HG03139 (cell line): ENCODE measurements around the gene NTN1.
A peak's percentile ranks its signal among the peaks of the same experiment; 100 is the strongest.

Experiments used
- ATAC-seq: cut with Tn5 transposase; IDR thresholded peaks from one replicate; pipeline ENCODE4 v1.9.1; 2021; ENCODE audit not compliant: unreplicated experiment

The NTN1 gene

GRCh38 chr17:9188367-9188766 is 167.1 kb downstream of the NTN1 start:
- ATAC-seq: no peak

- ATAC-seq: no peak
Observed at GRCh38 chr17:9189870-9190269, 168.6 kb downstream of the NTN1 start.

GRCh38 chr17:9192010-9192409 is 170.7 kb downstream of the NTN1 start:
- no peak for ATAC-seq

GRCh38 chr17:9195411-9195810 is 174.1 kb downstream of the NTN1 start:
- no peak for ATAC-seq

GRCh38 chr17:9195961-9196670 is 174.8 kb downstream of the NTN1 start:
- no peak for ATAC-seq

- no peak for ATAC-seq
Observed at GRCh38 chr17:9199571-9200551, 178.6 kb downstream of the NTN1 start.

GRCh38 chr17:9200699-9201359 is 179.5 kb downstream of the NTN1 start:
- ATAC-seq: peak; percentile 59

- no peak for ATAC-seq
Observed at GRCh38 chr17:9202532-9202931, 181.2 kb downstream of the NTN1 start.

GRCh38 chr17:9203771-9204425 is 182.6 kb downstream of the NTN1 start:
- no peak for ATAC-seq

GRCh38 chr17:9204637-9205329 is 183.5 kb downstream of the NTN1 start:
- no peak for ATAC-seq

GRCh38 chr17:9205520-9206409 is 184.5 kb downstream of the NTN1 start:
- ATAC-seq: no peak

GRCh38 chr17:9206410-9206703 is 185.0 kb downstream of the NTN1 start:
- ATAC-seq: no peak

- no peak for ATAC-seq
Observed at GRCh38 chr17:9206741-9207332, 185.5 kb downstream of the NTN1 start.

- ATAC-seq: no peak
Observed at GRCh38 chr17:9208381-9209105, 187.2 kb downstream of the NTN1 start.

GRCh38 chr17:9209347-9209746 is 188.0 kb downstream of the NTN1 start:
- no peak for ATAC-seq

- no peak for ATAC-seq
Observed at GRCh38 chr17:9209781-9210370, 188.6 kb downstream of the NTN1 start.

- ATAC-seq: no peak
Observed at GRCh38 chr17:9211133-9211765, 189.9 kb downstream of the NTN1 start.
